Measurements from ENCODE around the gene USP54. TPM values are rescaled to one million over a fixed set of nuclear protein-coding genes. Genes with fewer than 3 reads are reported as not detected.
"Not testable (repeated sequence)": the region's sequence is repeated elsewhere in the genome, so short reads cannot be mapped to it uniquely, and the experiment has no call there.

The USP54 gene
- total RNA-seq, 1 donor from 2014 or later: 3.4 TPM

DNA sequence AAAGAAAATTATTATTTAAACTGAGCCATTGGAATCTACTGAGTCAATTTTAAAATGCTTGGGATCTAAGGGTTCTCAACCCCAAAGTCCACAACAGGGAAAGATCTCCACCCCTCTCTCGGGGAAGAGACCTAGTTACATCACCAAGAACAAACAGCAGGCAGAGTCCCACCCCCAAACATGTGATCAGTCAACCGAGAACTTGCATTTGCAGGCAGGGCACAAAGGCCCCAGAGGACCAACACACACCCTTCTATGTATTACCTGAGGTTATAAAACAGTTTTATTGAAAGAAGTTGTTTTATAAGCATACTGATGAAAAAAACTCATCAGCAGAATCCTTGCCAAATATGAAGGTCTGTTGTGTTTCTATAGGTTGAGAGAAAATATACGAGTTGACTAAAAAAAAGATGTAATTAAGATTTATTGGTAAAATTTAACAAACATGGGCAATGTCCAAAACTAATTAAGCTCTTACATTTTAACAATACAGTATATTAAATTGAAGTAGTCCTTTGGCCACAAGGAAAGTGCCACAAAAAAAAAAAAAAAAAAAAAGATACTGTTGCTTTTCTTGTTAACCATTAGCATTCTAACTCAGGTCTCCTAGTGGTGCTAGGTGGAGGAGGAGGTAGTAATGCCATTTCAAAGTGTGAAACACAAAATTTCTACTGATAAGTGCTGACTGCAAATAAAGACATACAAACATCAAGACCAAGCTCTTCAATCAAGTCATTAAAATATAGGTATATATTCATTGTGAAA lies 975 bp upstream of the USP54 start:
- DNase-seq (ENCODE audit: low read depth in 2 of 2): peak in 1 of 2 donors; percentile 59

- peak; percentile 66 to 81 for DNase-seq (ENCODE audit: low read depth in 2 of 2)
Observed at GRCh38 chr10:73589563-73590126, 1.5 kb downstream of the USP54 start.

- no peak for DNase-seq (ENCODE audit: low read depth in 2 of 2)
Observed at GRCh38 chr10:73588656-73589055, 2.5 kb downstream of the USP54 start.

GRCh38 chr10:73586583-73586984 lies 4.6 kb downstream of the USP54 start:
- DNase-seq (ENCODE audit: low read depth in 2 of 2): peak; percentile 78 to 90

- no peak for DNase-seq (ENCODE audit: low read depth in 2 of 2)
Observed at GRCh38 chr10:73585327-73585726, 5.8 kb downstream of the USP54 start.

- no peak for DNase-seq (ENCODE audit: low read depth in 2 of 2)
Observed at GRCh38 chr10:73584737-73585136, 6.4 kb downstream of the USP54 start.

DNA sequence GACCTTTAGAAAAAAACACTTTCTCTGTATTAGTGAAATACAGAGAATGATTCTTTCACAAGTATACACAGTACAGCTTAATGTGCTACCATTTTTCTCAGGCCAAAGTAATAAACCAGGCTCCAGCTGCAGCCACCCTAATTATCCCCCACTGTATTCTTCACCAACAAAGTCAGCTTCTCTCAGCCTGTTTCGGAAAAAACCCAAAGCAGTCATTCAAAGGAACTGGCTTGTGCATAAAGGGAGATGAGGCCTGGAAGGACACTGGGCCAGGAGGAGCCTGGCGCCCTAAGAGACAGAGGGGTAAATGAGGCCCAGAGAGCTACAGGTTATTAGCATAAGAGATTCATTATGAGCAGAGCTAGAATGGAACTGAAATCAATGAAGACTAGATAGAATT lies 9.2 kb downstream of the USP54 start:
- no peak for DNase-seq (ENCODE audit: low read depth in 2 of 2)

GRCh38 chr10:73578927-73579326 lies 12.2 kb downstream of the USP54 start:
- DNase-seq (ENCODE audit: low read depth in 2 of 2): not testable (repeated sequence)

DNA sequence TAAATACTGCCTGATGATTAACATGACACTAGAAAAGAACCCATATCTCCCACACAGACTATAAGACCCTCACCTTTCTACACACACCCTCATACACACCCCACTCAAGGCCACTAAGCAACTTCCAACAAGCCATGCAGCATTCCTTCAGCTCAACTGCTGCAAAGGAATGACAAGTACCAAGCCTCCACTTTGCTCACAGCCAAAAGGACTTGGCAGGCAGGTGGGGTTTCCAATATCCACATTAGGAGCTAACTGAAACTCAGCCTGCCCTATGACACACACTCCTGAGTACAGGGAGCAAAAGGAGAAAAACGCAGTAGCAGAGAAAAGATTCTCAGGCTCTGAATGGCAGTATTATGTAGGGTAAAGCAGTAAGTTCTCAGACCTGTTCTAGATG lies 13.4 kb downstream of the USP54 start:
- DNase-seq (ENCODE audit: low read depth in 2 of 2): peak in 1 of 2 donors; percentile 21

DNA sequence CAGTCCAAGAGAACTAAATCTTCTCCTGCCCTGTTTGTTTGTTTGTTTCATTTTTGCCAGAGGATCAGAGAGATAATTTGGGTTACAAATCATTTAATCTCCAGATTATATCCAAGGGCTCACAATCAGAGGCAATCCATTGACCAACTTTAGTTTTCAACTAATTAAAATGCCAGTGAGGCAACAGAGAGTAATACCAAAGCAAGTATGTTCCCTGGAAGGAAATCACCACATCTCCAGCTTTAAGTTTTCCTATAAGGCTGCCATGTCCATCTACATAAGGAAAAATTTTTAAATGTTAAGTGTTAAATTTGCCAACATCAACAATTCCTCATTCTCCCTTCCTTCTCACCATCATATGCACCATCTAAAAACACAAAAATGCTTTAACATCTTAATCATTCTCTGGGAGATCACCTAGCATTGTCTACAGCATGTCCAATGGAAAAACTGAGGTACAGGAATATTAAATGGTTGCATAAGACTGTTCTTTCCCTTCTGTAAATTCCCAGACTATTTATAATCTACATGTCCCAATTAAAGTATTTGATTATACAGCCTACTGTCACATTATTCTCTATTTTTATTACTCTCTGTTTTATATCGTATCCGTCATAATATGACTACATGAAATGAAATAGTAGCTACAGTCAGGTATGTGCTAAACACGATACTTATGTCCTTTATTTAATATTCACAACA lies 14.1 kb downstream of the USP54 start:
- DNase-seq (ENCODE audit: low read depth in 2 of 2): no peak

GRCh38 chr10:73576178-73576889 lies 14.8 kb downstream of the USP54 start:
- peak; percentile 61 to 76 for DNase-seq (ENCODE audit: low read depth in 2 of 2)

- not testable (repeated sequence) for DNase-seq (ENCODE audit: low read depth in 2 of 2)
Observed at GRCh38 chr10:73567025-73567424, 24.1 kb downstream of the USP54 start.

- DNase-seq (ENCODE audit: low read depth in 2 of 2): no peak
Observed at GRCh38 chr10:73561192-73561591, 29.9 kb downstream of the USP54 start.

DNA sequence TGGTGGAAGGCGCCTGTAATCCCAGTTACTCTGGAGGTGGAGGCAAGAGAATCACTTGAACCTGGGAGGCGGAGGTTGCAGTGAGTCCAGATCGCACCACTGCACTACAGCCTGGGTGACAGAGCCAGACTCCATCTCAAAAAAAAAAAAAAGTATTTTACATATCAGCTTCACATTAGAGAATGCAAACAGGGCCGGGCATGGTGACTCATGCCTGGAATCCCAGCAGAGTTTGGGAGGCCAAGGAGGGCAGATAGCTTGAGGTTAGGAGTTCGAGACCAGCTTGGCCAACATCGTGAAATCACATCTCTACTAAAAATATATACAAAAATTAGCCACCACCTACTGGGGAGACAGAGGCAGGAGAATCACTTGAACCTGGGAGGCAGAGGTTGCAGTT lies 31.6 kb downstream of the USP54 start:
- DNase-seq (ENCODE audit: low read depth in 2 of 2): no peak

GRCh38 chr10:73556855-73557254 lies 34.3 kb downstream of the USP54 start:
- DNase-seq (ENCODE audit: low read depth in 2 of 2): no peak

DNA sequence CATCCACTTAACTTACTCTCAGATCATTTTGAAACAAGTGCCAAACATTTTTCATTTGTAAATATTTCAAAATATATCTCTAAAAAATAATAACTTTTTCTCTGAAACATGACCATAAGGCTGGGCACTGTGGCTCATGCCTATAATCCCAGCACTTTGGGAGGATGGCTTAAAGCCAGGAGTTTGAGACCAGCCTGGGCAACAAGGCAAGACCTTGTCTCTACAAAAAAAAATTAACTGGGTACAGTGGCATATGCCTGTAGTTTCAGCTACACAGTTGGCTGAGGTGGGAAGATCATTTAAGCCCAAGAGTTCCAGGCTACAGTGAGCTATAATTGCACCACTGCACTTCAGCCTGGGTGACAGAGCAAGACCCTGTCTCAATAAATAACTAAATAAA lies 36.4 kb downstream of the USP54 start:
- no peak for DNase-seq (ENCODE audit: low read depth in 2 of 2)

DNA sequence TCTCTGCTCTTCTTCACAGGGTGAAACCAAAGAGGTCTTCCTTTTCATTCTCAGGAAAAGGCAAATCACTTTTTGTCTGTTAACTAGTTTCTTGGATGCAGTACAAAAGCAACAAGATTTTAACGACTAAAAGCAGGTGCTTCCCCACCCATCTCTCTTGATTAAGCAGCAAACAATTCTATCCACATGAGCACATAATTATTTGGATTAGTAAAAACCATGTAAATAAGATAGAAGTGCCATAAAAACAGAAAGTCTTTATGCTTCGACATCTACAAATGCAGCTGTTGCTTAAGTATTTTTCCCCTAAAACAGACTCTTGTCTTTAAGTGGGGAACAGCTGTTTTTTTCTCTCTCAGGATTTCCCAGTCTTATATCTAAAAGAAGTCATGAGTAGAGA lies 37.4 kb downstream of the USP54 start:
- peak in 1 of 2 donors; percentile 13 for DNase-seq (ENCODE audit: low read depth in 2 of 2)

- no peak for DNase-seq (ENCODE audit: low read depth in 2 of 2)
Observed at GRCh38 chr10:73552819-73553715, 38.1 kb downstream of the USP54 start.

DNA sequence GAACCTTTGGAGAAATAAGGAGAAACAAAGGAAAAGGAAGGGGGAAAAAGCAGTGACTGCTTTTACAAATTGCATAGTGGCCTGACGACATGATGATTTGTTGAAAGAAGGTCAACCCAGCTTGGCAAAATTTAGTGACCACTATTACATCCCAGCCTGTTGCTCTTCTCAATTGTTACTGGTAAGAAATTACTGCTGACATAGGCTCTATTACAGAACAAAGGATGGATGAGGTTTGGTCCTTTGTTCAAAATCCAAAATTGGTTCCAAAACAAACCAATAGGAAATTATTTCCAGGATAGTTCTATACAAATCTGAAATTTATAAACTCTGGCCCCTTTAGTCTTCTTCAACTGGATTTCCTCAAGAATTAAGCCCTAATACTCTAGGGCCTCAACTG lies 39.6 kb downstream of the USP54 start:
- no peak for DNase-seq (ENCODE audit: low read depth in 2 of 2)

DNA sequence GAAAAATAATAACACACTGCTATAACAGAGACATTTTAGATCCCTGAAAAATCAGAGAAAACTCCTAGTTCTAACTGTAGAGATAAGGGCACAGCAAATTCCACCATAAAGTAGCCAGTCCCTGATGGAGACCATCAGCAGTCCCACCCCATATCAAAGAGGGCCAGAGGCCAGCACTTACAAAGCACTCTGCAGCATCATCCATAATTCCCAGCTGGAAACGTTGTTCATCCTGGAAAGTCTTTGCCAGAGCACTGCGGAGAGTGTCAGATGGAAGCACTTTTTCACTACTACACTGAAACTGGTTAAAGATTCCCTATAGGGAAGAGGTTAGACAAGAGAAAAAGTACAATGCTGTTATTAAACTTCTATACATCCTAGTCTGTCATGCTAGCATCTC lies 45.8 kb downstream of the USP54 start:
- no peak for DNase-seq (ENCODE audit: low read depth in 2 of 2)

GRCh38 chr10:73537709-73538108 lies 53.4 kb downstream of the USP54 start:
- DNase-seq (ENCODE audit: low read depth in 2 of 2): no peak
